ENCODE measurements around the gene MAGEB6B. TPM values are rescaled to one million over a fixed set of nuclear protein-coding genes. Genes with fewer than 3 reads are reported as not detected.

MAGEB6B gene, protein sequence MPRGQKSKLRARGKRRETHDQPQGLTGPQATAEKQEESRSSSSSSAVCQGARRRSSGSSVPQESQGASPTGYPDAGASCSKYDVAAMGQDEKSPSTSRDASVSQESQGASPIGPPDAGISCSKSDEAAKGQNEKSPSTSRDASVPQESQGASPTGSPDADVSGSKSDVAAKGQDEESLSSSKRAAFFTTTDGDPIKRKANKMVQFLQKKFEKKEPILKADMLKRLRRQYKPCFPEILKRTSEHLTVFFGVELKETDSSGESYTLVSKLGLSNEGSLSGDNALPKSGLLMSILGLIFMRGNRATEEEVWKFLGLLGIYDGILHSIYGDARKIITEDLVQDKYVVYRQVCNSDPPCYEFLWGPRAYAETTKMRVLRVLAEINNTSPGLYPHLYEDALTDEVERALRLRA
- not detected in 2 replicates for total RNA-seq

DNA sequence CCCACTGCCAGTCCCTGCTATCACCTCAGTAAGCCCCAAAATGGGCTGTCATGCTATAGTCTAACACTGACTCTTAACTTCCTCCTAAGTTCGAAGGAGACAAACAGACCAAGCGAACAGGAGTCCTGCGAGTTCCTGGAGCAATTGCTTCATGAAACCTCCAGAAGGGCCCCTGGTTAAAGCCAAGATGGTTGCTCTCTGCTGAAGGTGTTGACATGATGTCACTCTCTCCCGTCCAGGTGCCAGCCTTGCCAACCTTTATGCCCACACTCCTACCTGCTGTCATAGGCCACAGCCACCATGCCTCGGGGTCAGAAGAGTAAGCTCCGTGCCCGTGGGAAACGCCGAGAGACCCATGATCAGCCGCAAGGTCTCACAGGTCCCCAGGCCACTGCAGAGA, at the start of gene MAGEB6B:
MAGEB6B (plus strand) TSS at position 301 of the 400 bp plus-strand sequence; CDS start at position 301, 0 bp downstream.

DNA sequence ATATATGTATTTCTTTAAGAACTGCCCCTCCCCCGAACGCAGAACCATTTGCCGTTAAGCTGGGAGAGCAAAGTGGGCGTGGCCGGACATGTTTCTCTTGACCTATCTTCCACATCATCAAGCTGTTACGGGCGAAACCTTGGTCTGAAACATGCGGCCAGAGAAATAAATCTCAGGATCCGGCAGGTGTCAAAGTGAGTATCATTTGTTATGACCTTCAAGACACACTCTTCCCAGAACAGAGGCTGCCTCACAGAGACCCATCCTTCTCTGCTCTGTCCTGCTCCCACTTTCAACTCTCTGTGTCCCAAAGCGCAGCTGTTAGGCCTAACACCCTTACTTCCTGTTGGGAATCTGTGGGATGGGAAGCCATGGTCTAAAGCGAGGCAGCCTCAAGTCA, 22.1 kb upstream of the MAGEB6B start, which contains the start of gene MAGEB18:
MAGEB18 (plus strand) TSS at position 70 of the 400 bp plus-strand sequence. CDS start 643 bp downstream, outside the sequence.

DNA sequence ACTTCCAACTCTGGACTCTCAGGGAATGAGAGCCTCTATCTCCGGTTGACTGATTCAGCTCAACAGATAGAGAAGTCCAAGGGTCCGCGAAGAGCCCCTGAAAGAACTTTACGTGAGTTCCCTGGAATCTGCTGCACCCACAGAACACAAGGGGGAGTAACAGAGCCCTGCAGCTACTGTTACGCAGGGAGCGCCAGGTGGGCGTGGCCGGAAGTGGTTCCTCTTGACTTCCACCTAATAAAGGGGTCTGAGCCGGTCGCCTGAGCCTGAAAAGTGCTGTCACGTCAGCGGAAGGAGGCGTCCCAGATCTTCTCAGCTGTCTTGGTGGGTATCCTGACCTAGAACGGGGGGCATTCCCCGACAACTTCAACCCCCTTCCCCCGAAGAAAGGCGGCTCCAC, 31.8 kb downstream of the MAGEB6B start, which contains the start of gene MAGEB6:
MAGEB6 (plus strand) TSS at position 237 of the 400 bp plus-strand sequence. CDS start 1,407 bp downstream, outside the sequence.

Other genes starting within 250 kb of the MAGEB6B start
- not detected in 2 replicates for gene MAGEB18, start 22.3 kb upstream of the MAGEB6B start, total RNA-seq
- gene MAGEB6, start 31.8 kb downstream of the MAGEB6B start, total RNA-seq, result not detected in 2 replicates
- not detected in 2 replicates for gene MAGEB5, start 55.6 kb downstream of the MAGEB6B start, total RNA-seq

All from airway epithelial cell (primary cell).